ENCODE measurements around the gene LRRC8D. TPM values are rescaled to one million over a fixed set of nuclear protein-coding genes. Genes with fewer than 3 reads are reported as not detected.

The LRRC8D gene
- total and polyA plus RNA-seq, 9 donors, result 5.0 to 14.1 (median 8.8) TPM

DNA sequence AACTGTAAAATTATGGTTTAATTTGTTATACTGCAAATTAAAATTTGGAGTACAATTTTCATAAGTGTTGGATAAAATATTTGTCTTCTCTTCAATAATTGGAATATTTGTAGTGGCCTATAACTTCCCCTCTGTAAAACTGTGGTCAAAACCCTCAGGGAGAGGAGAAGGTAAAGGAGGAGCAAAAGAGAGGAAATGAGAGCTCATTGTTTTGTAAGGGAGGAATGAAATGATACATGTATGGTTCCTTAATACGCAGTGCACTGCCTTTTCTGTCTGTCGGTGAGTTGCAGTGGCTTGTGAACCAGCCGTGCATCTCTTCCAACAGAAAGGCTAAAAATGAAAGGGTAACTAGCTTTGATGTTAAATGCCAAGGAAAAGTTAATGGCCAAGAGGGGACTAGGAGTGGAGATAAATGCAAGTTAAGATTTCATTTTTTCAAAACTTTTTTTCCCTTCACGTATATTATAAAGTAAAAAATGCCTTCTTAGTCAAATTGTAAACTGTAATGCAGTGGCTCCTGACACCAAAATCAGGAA, 26.4 kb downstream of the LRRC8D start:
- no peak for TF ChIP-seq EP300 (IDR thresholded peaks at IDR 0.05)
- no peak for TF ChIP-seq POLR2A (IDR thresholded peaks at IDR 0.05)
- WGBS, 3 donors, result 42 to 63% (median 54%) methylated on average over 4 of the region's 4 CpGs
- Histone ChIP-seq H3K27ac (no peak overlapping the region), H3K27me3 (no peaks in the 10 kb centered on the region), H3K4me3 (no peak overlapping the region), H3K9me3 (no peaks in the 10 kb centered on the region), H3K4me1 (ENCODE audit: insufficient read depth) (peaks cover 3% of the 10 kb centered on the region), H3K36me3 (no peaks in the 10 kb centered on the region)
- DNase-seq, result no peak
- intact Hi-C loops (cut with DNase I), result no loop called here

DNA sequence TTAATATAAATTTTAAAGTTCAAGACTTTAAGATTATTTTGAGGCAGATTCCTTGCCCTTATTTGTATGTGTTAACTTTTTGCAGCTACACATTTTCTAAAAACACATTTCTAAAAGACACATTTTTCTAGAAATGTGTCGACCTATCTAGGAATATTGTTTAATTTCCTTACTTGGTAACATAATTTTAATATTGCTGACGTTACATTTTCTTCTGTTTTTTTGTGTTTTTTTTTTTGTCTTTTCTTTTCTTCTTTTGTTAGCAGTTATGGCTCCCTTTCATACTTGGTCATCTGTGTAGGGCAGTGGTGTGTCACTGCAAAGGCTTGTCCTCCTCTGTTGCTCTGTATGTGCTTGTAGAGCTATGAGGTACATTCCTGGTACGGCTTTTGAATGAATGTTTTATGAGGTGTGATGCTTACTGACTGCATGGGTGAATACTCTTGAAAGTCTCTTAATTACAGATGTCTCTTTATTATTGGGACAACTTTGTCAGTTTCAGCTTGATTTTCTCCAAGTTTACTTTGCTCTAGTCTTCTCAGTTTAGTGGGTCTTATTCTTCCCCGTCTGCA, 30.1 kb downstream of the LRRC8D start:
- H3K4me3 ChIP-seq, result no peak overlapping the region
- no peaks in the 10 kb centered on the region for H3K9me3 ChIP-seq
- no peaks in the 10 kb centered on the region for H3K36me3 ChIP-seq
- H3K27me3 ChIP-seq, result no peaks in the 10 kb centered on the region
- H3K27ac ChIP-seq, result no peak overlapping the region
- H3K4me1 ChIP-seq (ENCODE audit: insufficient read depth), result no peaks in the 10 kb centered on the region
- WGBS, 3 donors, result 80 to 94% (median 90%) methylated on average over 4 of the region's 4 CpGs
- intact Hi-C loops (cut with DNase I), result no loop called here
- no peak for DNase-seq
- TF ChIP-seq EP300 (IDR thresholded peaks at IDR 0.05), result no peak
- TF ChIP-seq POLR2A (IDR thresholded peaks at IDR 0.05), result no peak
- TF ChIP-seq, protein P1, sequence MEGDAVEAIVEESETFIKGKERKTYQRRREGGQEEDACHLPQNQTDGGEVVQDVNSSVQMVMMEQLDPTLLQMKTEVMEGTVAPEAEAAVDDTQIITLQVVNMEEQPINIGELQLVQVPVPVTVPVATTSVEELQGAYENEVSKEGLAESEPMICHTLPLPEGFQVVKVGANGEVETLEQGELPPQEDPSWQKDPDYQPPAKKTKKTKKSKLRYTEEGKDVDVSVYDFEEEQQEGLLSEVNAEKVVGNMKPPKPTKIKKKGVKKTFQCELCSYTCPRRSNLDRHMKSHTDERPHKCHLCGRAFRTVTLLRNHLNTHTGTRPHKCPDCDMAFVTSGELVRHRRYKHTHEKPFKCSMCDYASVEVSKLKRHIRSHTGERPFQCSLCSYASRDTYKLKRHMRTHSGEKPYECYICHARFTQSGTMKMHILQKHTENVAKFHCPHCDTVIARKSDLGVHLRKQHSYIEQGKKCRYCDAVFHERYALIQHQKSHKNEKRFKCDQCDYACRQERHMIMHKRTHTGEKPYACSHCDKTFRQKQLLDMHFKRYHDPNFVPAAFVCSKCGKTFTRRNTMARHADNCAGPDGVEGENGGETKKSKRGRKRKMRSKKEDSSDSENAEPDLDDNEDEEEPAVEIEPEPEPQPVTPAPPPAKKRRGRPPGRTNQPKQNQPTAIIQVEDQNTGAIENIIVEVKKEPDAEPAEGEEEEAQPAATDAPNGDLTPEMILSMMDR (IDR thresholded peaks at IDR 0.05), result no peak

DNA sequence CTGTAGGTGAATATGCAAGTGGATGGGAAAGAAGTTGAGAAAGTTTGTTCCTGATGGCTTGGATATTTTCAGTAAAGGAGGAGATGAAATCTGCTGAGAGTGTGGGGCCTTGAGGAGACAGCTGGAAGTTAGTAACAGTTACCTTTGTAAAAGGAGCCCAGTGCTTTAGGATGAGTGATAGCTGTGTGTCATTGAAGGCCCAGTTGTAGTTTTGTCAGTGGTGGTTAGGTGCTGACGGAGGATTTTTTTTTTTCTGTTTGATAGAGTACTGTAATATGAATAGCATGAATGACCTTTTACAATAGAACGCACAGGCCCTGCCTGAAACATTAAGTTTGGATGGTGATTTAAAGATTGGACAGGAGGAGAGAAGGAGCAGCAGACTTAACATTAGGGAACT, 33.3 kb downstream of the LRRC8D start:
- WGBS, 3 donors, result 94 to 97% (median 96%) methylated on average over 2 of the region's 2 CpGs
- Histone ChIP-seq H3K36me3 (no peaks in the 10 kb centered on the region), H3K27ac (no peak overlapping the region), H3K9me3 (no peaks in the 10 kb centered on the region), H3K4me3 (no peak overlapping the region), H3K27me3 (no peaks in the 10 kb centered on the region), H3K4me1 (ENCODE audit: insufficient read depth) (no peaks in the 10 kb centered on the region)
- TF ChIP-seq POLR2A (IDR thresholded peaks at IDR 0.05) (no peak), EP300 (IDR thresholded peaks at IDR 0.05) (no peak)
- TF ChIP-seq, protein P1 (IDR thresholded peaks at IDR 0.05), result no peak
- intact Hi-C loops (cut with DNase I), result no loop called here
- no peak for DNase-seq

DNA sequence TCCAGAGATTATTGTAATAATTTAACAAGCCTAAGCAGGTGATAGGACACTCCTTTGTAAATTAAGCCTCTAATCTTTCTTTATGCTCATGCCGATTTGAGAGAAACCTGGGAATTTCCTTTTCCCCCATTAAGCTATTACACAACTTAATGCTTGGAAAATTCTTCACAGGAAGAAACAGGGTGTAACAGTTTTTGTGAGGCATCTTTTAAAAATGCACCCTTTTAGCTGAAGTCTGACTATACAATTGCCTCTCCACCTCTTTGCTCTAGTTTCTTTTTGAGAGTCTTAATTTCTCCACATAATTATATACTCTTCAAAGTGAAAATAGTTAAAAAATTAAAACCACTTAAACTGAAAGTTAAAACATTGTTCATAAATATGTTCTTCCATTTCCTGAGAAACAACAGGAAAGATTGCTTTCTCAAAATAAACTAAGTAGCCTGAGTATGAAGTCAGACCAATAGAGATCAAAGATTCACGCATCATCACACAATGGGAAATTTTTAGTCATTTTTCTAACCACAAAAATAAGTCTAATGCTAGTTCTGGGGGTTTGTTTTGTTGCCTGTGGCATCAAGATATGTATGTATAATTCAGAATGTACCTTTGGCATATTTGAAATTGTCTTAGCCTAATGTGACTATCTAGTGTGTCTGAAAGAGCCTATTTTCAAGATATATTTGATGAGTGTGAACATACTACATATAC, 34.7 kb downstream of the LRRC8D start:
- no peaks in the 10 kb centered on the region for H3K9me3 ChIP-seq
- no peaks in the 10 kb centered on the region for H3K36me3 ChIP-seq
- no peak for DNase-seq
- H3K27me3 ChIP-seq, result no peaks in the 10 kb centered on the region
- TF ChIP-seq, protein P1 (IDR thresholded peaks at IDR 0.05), result no peak
- TF ChIP-seq EP300 (IDR thresholded peaks at IDR 0.05) (no peak), POLR2A (IDR thresholded peaks at IDR 0.05) (no peak)
- WGBS, 3 donors, result 62 to 69% (median 64%) methylated on average over 2 of the region's 2 CpGs
- no peaks in the 10 kb centered on the region for H3K4me1 ChIP-seq (ENCODE audit: insufficient read depth)
- no peak overlapping the region for H3K4me3 ChIP-seq
- no peak overlapping the region for H3K27ac ChIP-seq
- intact Hi-C loops (cut with DNase I), result no loop called here

All from ovary (tissue), 9 donors.